GM19099 (cell line): ENCODE measurements around the gene CST9L.

Source experiments
- POLR2A ChIP-seq: IDR thresholded peaks from 3 replicates; pipeline ENCODE4 v1.6.1; 2011; ENCODE audit warnings: low read depth; ENCODE audit not compliant: insufficient read length; ENCODE audit errors: extremely low read depth

Gene CST9L

GRCh38 chr20:23598481-23598880, 30.2 kb upstream of the CST9L start:
- TF ChIP-seq POLR2A: no peak

DNA sequence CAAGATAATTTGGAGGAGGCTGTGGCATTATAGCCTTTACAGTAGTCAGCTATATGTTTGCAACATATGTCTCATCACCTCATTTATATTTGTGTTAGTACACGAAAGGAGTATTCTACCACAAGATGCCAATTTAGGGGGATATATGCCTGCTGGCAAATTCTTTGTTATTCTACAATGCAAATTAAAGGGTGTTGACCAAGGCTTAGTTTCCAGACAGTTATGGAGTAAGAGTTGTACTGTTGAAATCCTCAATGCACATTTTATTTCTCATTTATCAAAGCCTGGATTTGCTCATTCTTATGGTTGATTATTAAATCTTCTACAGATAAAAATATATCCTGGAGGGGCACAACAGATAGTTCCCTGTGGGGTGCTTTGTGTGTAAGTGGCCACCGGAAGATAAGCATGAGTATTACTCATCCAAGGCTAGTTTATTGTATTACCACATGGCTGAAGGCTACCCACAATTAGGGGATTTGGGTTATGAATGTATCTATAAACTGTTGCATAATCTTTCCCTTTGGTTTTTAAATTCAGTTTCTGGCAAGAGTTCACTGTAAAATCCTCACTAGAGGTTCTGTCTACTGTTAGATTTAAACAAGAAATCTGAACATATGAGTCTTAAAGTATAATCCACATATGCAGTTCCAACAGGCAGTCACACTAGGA, 28.4 kb upstream of the CST9L start:
- no peak for TF ChIP-seq POLR2A

GRCh38 chr20:23595941-23596340, 27.7 kb upstream of the CST9L start:
- TF ChIP-seq POLR2A: no peak

DNA sequence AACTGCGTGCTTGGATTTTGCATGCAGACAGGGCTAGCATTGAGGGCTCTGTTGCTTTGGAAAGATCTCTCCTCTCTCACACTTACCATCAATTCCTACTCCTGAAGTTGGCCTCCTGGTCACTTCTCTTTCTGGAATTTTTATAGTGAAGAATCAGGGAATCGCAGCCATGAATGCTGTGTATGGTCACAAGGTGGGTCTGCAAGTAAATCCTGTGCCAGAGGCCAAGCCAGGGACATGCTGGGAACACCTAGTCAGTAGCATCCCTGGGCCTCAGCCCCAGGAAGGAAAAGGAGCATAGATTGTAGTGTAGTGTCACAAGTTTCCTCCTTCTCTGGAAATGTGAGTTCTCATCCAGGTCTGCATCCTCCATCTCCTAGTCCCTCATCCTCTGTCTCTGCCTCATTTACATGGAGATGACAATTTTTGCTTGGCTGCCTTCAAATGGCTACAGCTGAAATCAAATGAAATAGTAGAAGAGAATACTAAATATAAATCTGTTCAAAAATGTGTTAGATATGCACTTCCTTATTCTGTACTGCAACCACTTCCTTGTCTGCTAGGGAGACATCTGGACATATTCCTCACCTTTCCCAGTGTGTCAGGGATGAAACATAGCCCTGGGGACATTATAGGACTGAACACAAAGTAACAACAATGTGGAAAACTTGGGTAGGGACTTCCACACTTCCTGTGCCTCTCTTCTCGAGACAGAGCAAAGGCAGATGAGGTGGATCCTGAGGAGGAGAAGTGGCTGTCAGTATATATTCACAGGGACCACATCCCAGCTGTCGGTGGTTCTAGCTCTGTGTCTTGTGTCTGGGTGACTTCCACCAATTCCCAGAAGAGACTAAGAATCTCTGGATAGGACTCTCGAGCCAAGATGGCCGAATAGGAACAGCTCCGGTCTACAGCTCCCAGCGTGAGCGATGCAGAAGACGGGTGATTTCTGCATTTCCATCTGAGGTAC, 20.4 kb upstream of the CST9L start:
- no peak for TF ChIP-seq POLR2A

DNA sequence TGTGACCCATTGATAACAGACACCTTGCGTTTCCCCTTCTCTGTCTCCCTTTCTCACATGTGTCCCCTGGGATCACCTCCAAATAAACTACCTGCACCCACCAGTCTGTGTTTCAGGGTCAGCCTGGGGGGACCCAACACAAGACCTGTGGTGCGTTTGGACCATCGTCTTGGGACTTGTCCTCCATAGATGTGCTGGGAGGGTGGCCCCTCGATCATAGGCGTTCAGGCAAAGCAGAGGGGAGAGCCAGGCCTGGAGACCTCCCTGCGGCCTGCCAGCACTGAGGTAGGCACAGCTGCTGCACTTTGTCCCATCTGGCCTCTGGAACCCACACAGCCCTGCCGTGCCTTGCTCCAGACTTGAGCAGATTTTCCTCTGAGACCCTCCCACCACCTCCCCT, 19.3 kb upstream of the CST9L start:
- TF ChIP-seq POLR2A: no peak

DNA sequence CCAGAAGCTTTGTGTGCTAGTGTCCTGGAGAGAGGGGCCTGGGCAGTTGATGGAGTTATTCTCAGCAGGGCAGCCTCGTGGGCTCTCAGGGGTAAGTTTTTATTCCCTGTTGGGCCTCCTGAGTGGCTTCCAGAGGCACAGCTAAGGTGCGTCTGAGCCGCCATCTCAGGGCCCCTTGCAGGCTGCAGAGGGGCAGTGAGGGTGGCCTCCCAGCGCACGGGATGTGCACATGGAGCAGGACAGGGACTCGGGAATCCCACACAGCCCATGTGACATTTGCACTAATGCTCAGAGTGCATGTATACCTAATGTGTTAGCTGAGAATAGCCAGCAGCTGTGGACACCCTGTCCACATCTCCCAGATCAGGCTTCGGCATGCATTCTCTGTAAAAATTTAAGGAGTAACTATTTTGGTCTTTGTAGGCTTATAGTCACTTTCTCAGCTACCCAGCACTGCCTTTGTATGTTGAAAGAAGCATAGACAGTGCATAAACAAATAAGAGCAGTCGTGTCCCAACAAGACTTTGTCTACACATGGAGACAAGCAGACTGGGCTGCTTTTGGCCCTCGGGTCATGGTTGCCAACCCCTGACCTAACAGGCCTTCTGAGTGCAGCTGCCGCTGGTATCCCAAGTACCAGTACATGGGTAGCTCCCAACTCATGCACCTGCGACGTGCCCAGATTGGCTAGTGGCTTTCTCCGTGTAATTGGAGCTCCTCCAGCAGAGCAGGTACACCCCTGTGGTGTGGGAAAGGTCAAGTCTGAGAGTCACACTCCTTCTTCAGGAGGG, 18.6 kb upstream of the CST9L start:
- TF ChIP-seq POLR2A: no peak

DNA sequence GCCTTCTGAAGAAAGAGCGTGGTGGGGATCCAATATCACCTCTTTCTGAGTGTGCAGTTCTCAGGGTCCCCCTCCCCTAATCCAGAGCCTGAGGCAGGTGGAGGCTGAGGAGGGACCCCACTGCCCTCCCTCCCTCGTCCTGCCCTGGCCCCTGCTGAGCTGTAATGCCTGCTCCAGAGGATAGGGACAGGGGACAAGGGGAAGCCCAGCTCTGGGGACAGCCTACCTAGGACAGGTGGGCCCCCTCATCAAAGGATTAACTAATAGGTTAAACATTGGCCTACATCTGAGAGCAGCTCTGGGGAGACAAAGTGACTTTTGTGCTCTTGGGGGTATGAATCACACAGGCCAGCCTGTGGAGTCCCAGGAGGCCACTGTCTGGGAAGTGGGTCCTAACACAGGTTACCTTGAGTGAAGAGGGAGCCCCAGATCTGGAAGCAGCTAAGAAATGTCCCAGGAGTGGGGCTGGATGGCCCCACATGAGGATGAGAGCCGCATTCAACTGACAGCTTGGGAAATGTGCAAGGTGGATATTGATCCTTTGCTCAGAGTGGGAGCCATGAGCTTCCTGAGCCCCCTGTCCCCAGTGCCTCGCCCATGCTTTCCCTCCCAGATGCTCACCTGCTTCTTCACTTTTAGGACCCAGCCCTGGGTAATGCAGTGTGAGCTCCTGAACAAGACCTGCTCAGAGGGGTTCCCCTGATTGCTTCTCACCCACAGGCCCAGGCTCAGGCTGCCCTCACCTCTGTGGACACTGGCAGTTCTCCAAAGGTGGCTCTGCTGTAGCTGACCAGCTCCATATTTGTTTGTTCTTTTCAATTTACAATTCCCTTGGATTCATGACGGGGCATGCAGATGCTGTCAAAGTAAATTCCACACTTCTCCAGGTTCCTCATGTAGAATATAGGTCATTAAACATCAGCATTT, 17.8 kb upstream of the CST9L start:
- TF ChIP-seq POLR2A: no peak

DNA sequence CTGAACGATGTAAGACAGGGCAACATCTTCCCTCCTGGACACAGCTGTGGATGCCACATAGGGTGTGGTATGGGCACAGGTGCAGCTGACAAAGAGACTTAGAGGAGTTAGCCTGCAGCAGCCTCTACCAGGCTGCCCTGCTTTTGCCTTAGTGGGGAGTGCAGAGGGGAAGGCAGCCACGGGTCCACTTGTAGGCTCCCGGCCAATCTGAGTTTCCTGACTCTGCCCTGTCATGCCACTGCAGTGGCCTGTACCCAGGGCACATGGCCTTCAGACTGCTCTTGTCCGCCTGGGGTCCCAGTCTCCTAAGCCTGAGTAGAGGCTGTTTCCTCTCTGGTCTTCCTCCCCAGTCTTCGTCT, 17.1 kb upstream of the CST9L start:
- no peak for TF ChIP-seq POLR2A

- no peak for TF ChIP-seq POLR2A
Measured at GRCh38 chr20:23584434-23585199, 16.3 kb upstream of the CST9L start.

GRCh38 chr20:23583526-23583925, 15.2 kb upstream of the CST9L start:
- TF ChIP-seq POLR2A: no peak

DNA sequence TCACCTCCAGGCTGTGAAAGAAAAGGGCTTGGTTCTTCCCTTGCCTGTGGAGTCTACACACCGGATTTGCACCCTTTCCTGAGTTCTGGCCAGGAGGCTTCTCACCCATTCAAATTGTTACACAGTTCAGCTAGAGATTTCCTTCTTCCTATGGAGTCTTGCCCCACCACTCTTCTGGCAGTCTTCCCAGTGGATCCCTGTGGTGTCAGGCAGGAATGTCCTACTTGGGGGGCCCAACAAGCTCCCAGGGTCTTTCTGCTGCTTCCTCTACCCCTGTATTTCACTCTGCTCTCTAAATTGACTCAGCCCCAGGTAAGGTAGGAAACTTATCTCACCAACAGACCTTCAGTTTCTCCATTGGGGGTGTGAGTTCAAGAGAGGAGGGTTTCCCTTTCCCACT, 14.0 kb upstream of the CST9L start:
- no peak for TF ChIP-seq POLR2A

DNA sequence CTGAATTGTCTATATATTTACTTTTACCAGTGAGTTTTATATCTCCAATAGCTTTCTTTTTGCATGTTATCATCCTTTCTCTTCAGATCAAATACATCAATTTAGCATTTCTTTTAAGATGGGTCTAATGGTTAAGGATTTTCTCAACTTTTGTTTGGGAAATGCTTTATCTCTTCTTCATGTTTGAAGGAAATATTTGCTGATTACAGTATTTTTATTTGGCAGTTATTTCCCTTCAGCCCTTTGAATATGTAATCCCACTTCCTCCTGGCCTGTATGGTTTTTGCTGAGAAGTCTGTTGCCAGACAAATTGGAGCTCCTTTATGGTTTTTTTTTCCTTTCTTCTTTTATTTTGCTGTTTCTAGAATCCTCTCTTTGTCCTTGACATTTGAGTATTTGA, 6.7 kb upstream of the CST9L start:
- no peak for TF ChIP-seq POLR2A

- TF ChIP-seq POLR2A: no peak
Measured at GRCh38 chr20:23570178-23570760, 2.0 kb upstream of the CST9L start.
